ENCODE data around the gene PPP1R37. TPM values are rescaled to one million over a fixed set of nuclear protein-coding genes. Genes with fewer than 3 reads are reported as not detected.

PPP1R37 gene
- total RNA-seq, 1 donor from 2014 or later: 38.6 TPM

GRCh38 chr19:45195764-45196163 lies 102.8 kb downstream of the PPP1R37 start:
- Mint-ChIP-seq H3K27me3 (ENCODE audit: low read depth) (peaks cover 30% of the 10 kb centered on the region), H3K9me3 (no peaks in the 10 kb centered on the region), H3K4me1 (peaks cover 11% of the 10 kb centered on the region), H3K4me3 (no peak overlapping the region), H3K36me3 (ENCODE audit: low read depth) (no peaks in the 10 kb centered on the region), H3K27ac (ENCODE audit: unreplicated experiment) (no peak overlapping the region)
- no peak for DNase-seq (ENCODE audit: low read depth, low spot score)
- no peak for TF ChIP-seq CTCF (conservative IDR thresholded peaks at IDR 0.05)

Other genes starting within 250 kb of the PPP1R37 start
- gene NECTIN2, start 246.9 kb upstream of the PPP1R37 start, total RNA-seq: 76.2 and 78.5 TPM in 2 replicates
- 141 and 147 TPM in 2 replicates for gene TOMM40, start 201.9 kb upstream of the PPP1R37 start, total RNA-seq
- gene APOE, start 187.4 kb upstream of the PPP1R37 start, total RNA-seq: 12.2 and 13.1 TPM in 2 replicates
- 24.9 and 25.4 TPM in 2 replicates for gene APOC1, start 178.6 kb upstream of the PPP1R37 start, total RNA-seq
- gene APOC4, start 150.9 kb upstream of the PPP1R37 start, total RNA-seq: not detected in 2 replicates
- not detected in 2 replicates for gene APOC2, start 147.1 kb upstream of the PPP1R37 start, total RNA-seq
- 89.9 and 93.2 TPM in 2 replicates for gene CLPTM1, start 137.8 kb upstream of the PPP1R37 start, total RNA-seq
- 2.9 and 3.1 TPM in 2 replicates for gene RELB, start 91.7 kb upstream of the PPP1R37 start, total RNA-seq
- gene CLASRP, start 54.1 kb upstream of the PPP1R37 start, total RNA-seq: 119 and 121 TPM in 2 replicates
- 0.73 and 1.2 TPM in 2 replicates for gene ZNF296, start 16.7 kb upstream of the PPP1R37 start, total RNA-seq
- 36.0 and 36.2 TPM in 2 replicates for gene GEMIN7, start 13.9 kb upstream of the PPP1R37 start, total RNA-seq
- gene NKPD1, start 67.8 kb downstream of the PPP1R37 start, total RNA-seq: 0.16 and 0.39 TPM in 2 replicates
- gene TRAPPC6A, start 85.1 kb downstream of the PPP1R37 start, total RNA-seq: 22.2 and 25.1 TPM in 2 replicates
- 9.3 and 9.7 TPM in 2 replicates for gene BLOC1S3, start 85.6 kb downstream of the PPP1R37 start, total RNA-seq
- 0.91 and 1.1 TPM in 2 replicates for gene EXOC3L2, start 152.2 kb downstream of the PPP1R37 start, total RNA-seq
- gene MARK4, start 158.1 kb downstream of the PPP1R37 start, total RNA-seq: 57.2 and 59.8 TPM in 2 replicates
- gene CKM, start 229.7 kb downstream of the PPP1R37 start, total RNA-seq: not detected in 2 replicates
- not detected in 2 replicates for gene KLC3, start 247.6 kb downstream of the PPP1R37 start, total RNA-seq

Measured in neural crest cell (in vitro differentiated cells).